A673 (cell line): ENCODE data around the gene ADAM30.

Source experiments
- CTCF ChIP-seq: fragments of 300-800, 200-600 bp; sonication (generic); conservative IDR thresholded peaks from 2 replicates; pipeline ENCODE4 v1.5.1; 2017; ENCODE audit warnings: low read depth, mild to moderate bottlenecking, antibody characterized with exemption, low read length, moderate library complexity, mixed read lengths
- EZH2 ChIP-seq: fragments of 200-600 bp; sonication (generic); IDR thresholded peaks from 2 replicates; pipeline ENCODE4 v1.6.1; 2017; ENCODE audit warnings: borderline replicate concordance, low read depth, mild to moderate bottlenecking, mixed read lengths, antibody characterized with exemption, low read length; ENCODE audit not compliant: poor library complexity, severe bottlenecking

GRCh38 chr1:119895102-119895501, 1.2 kb downstream of the ADAM30 start:
- no peak for TF ChIP-seq CTCF
- TF ChIP-seq EZH2 = no peak
